ENCODE data around the gene ZNRF2.
"Not testable (repeated sequence)": the region's sequence is repeated elsewhere in the genome, so short reads cannot be mapped to it uniquely, and the experiment has no call there.

The ZNRF2 gene

GRCh38 chr7:30366606-30367005 is 82.2 kb downstream of the ZNRF2 start:
- no peak for DNase-seq

- no peak for DNase-seq
Observed at GRCh38 chr7:30367561-30367960, 83.2 kb downstream of the ZNRF2 start.

- DNase-seq = no peak
Observed at GRCh38 chr7:30369879-30370278, 85.5 kb downstream of the ZNRF2 start.

- no peak for DNase-seq
Observed at GRCh38 chr7:30371321-30371720, 86.9 kb downstream of the ZNRF2 start.

GRCh38 chr7:30378275-30378674 is 93.9 kb downstream of the ZNRF2 start:
- no peak for DNase-seq

GRCh38 chr7:30379131-30379530 is 94.7 kb downstream of the ZNRF2 start:
- DNase-seq = no peak

GRCh38 chr7:30379741-30380140 is 95.3 kb downstream of the ZNRF2 start:
- no peak for DNase-seq

- DNase-seq = no peak
Observed at GRCh38 chr7:30380294-30380693, 95.9 kb downstream of the ZNRF2 start.

GRCh38 chr7:30380824-30381223 is 96.4 kb downstream of the ZNRF2 start:
- not testable (repeated sequence) for DNase-seq

- DNase-seq = no peak
Observed at GRCh38 chr7:30382607-30383006, 98.2 kb downstream of the ZNRF2 start.

GRCh38 chr7:30389791-30390190 is 105.4 kb downstream of the ZNRF2 start:
- no peak for DNase-seq

GRCh38 chr7:30390736-30391636 is 106.6 kb downstream of the ZNRF2 start:
- no peak for DNase-seq

- no peak for DNase-seq
Observed at GRCh38 chr7:30391806-30392205, 107.4 kb downstream of the ZNRF2 start.

GRCh38 chr7:30395676-30396075 is 111.3 kb downstream of the ZNRF2 start:
- DNase-seq = no peak

- DNase-seq = no peak
Observed at GRCh38 chr7:30396389-30396788, 112.0 kb downstream of the ZNRF2 start.

GRCh38 chr7:30403477-30403876 is 119.1 kb downstream of the ZNRF2 start:
- peak; percentile 51 for DNase-seq

- no peak for DNase-seq
Observed at GRCh38 chr7:30405179-30405578, 120.8 kb downstream of the ZNRF2 start.

- no peak for DNase-seq
Observed at GRCh38 chr7:30406664-30407425, 122.4 kb downstream of the ZNRF2 start.

- no peak for DNase-seq
Observed at GRCh38 chr7:30411173-30411572, 126.8 kb downstream of the ZNRF2 start.

- DNase-seq = no peak
Observed at GRCh38 chr7:30411897-30412296, 127.5 kb downstream of the ZNRF2 start.

GRCh38 chr7:30412782-30413504 is 128.5 kb downstream of the ZNRF2 start:
- peak; percentile 23 for DNase-seq

GRCh38 chr7:30413864-30414263 is 129.5 kb downstream of the ZNRF2 start:
- DNase-seq = no peak

All from NCI-H2029 (cell line).